Glutamatergic neuron (in vitro differentiated cells): ENCODE measurements around the gene SIN3A. TPM values are rescaled to one million over a fixed set of nuclear protein-coding genes. Genes with fewer than 3 reads are reported as not detected.

Experiments used
- DNase-seq: peaks from one replicate; pipeline ENCODE4 v3.0.0; 2022
- H3K27ac Mint-ChIP-seq: one replicate; pipeline ENCODE4 v1.8.0; 2020; ENCODE audit warnings: mild to moderate bottlenecking, mixed read lengths, inconsistent platforms; ENCODE audit not compliant: unreplicated experiment
- H3K27me3 Mint-ChIP-seq: one replicate; pipeline ENCODE4 v1.8.0; 2020; ENCODE audit warnings: mild to moderate bottlenecking, moderate library complexity, mixed read lengths, inconsistent platforms; ENCODE audit not compliant: unreplicated experiment
- H3K36me3 Mint-ChIP-seq: one replicate; pipeline ENCODE4 v1.8.0; 2020; ENCODE audit warnings: mild to moderate bottlenecking, mixed read lengths, inconsistent platforms; ENCODE audit not compliant: unreplicated experiment
- H3K4me1 Mint-ChIP-seq: one replicate; pipeline ENCODE4 v1.8.0; 2020; ENCODE audit warnings: mild to moderate bottlenecking, low read depth, mixed read lengths, inconsistent platforms; ENCODE audit not compliant: unreplicated experiment
- H3K4me3 Mint-ChIP-seq: one replicate; pipeline ENCODE4 v1.8.0; 2020; ENCODE audit warnings: mild to moderate bottlenecking, mixed read lengths, inconsistent platforms; ENCODE audit not compliant: unreplicated experiment
- H3K9me3 Mint-ChIP-seq: one replicate; pipeline ENCODE4 v1.8.0; 2020; ENCODE audit warnings: mild to moderate bottlenecking, moderate library complexity, mixed read lengths, inconsistent platforms; ENCODE audit not compliant: unreplicated experiment
- CTCF ChIP-seq: fragments of 200-600 bp; sonication (generic); IDR thresholded peaks from one replicate; pipeline ENCODE4 v1.5.0; 2021; ENCODE audit not compliant: partially characterized antibody, unreplicated experiment
- total RNA-seq: library from RNA; stranded (reverse); fragmentation: NEBNext Ultra II Directional; extraction: Animal tissue kit (Norgen Biotek cat#: 25700); gene quantifications from one replicate; pipeline ENCODE4 v1.2.1, GENCODE V29; 2021; ENCODE audit not compliant: unreplicated experiment

SIN3A gene
- total RNA-seq, 1 donor from 2014 or later: 45.4 TPM

- Mint-ChIP-seq H3K27me3 (no peaks in the 10 kb centered on the region), H3K9me3 (peaks cover 2% of the 10 kb centered on the region)
These were observed 93.4 kb downstream of the SIN3A start for GRCh38 chr15:75357976-75358673.

GRCh38 chr15:75356517-75356916 is 95.0 kb downstream of the SIN3A start:
- no peak for TF ChIP-seq CTCF
- Mint-ChIP-seq H3K27ac (no peak overlapping the region), H3K36me3 (no peaks in the 10 kb centered on the region), H3K4me1 (no peaks in the 10 kb centered on the region), H3K4me3 (no peak overlapping the region), H3K9me3 (peaks cover 3% of the 10 kb centered on the region), H3K27me3 (no peaks in the 10 kb centered on the region)
- DNase-seq: no peak

More at GRCh38 chr15:75357976-75358673, 93.4 kb downstream of the SIN3A start:
- Mint-ChIP-seq H3K27ac (no peak overlapping the region), H3K4me1 (no peaks in the 10 kb centered on the region), H3K36me3 (no peaks in the 10 kb centered on the region), H3K4me3 (no peak overlapping the region)
- no peak for DNase-seq
- no peak for TF ChIP-seq CTCF

DNA sequence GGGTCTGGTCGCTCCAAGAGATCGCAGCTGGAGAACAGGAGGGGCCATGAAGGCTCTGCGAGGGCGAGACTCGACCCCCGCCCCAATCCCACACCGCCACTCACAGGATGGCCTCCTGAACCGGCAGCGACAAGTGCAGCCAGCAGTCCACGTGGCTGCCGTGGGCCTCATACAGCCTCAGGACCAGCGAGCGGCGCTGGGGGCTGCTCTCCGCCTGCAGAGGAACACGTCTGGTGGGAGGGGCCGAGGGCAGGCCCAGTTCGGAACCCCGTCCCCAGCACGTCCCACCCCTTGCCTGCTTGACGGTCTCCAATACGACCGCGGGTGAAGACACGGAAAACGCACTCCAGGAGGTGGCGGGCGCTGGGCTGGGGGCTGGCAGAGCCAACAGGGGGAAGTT is 95.5 kb downstream of the SIN3A start:
- Mint-ChIP-seq H3K27me3 (no peaks in the 10 kb centered on the region), H3K4me1 (no peaks in the 10 kb centered on the region), H3K27ac (no peak overlapping the region), H3K36me3 (no peaks in the 10 kb centered on the region), H3K4me3 (no peak overlapping the region), H3K9me3 (peaks cover 3% of the 10 kb centered on the region)
- DNase-seq: no peak
- TF ChIP-seq CTCF: no peak

DNA sequence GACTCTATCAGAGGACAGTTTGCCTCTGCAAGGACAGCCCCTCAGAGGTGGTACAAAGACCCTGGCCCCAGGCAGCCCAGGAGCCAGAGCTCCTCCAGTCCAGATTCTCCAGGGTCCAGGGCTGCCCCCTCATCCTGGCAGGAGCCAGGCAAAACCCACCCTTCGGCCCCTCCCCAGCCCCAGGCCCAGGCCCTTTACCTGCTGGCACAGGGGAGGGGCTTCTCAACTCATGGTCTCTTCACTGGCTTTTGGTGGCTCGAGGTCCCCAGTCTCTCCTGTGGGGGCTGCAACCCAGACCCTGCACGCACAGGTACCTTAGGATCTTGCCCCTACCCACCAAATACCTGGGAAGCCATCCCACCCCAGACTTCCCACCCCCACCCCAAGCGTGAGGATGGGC is 96.1 kb downstream of the SIN3A start:
- Mint-ChIP-seq H3K4me3 (no peak overlapping the region), H3K9me3 (peaks cover 5% of the 10 kb centered on the region), H3K27me3 (no peaks in the 10 kb centered on the region), H3K36me3 (no peaks in the 10 kb centered on the region), H3K4me1 (no peaks in the 10 kb centered on the region), H3K27ac (no peak overlapping the region)
- TF ChIP-seq CTCF: no peak
- no peak for DNase-seq

- H3K27me3 Mint-ChIP-seq: peaks cover under 1% of the 10 kb centered on the region
- no peak for TF ChIP-seq CTCF
- DNase-seq: no peak
- no peaks in the 10 kb centered on the region for H3K4me1 Mint-ChIP-seq
- no peaks in the 10 kb centered on the region for H3K36me3 Mint-ChIP-seq
- peaks cover 5% of the 10 kb centered on the region for H3K9me3 Mint-ChIP-seq
- no peak overlapping the region for H3K27ac Mint-ChIP-seq
- H3K4me3 Mint-ChIP-seq: no peak overlapping the region
These were observed 97.0 kb downstream of the SIN3A start for GRCh38 chr15:75354454-75354853.
